Measurements from ENCODE around the gene SERPIND1. TPM values are rescaled to one million over a fixed set of nuclear protein-coding genes. Genes with fewer than 3 reads are reported as not detected.

Gene SERPIND1
- total RNA-seq, 1 donor from 2014 or later, result 0.18 TPM

DNA sequence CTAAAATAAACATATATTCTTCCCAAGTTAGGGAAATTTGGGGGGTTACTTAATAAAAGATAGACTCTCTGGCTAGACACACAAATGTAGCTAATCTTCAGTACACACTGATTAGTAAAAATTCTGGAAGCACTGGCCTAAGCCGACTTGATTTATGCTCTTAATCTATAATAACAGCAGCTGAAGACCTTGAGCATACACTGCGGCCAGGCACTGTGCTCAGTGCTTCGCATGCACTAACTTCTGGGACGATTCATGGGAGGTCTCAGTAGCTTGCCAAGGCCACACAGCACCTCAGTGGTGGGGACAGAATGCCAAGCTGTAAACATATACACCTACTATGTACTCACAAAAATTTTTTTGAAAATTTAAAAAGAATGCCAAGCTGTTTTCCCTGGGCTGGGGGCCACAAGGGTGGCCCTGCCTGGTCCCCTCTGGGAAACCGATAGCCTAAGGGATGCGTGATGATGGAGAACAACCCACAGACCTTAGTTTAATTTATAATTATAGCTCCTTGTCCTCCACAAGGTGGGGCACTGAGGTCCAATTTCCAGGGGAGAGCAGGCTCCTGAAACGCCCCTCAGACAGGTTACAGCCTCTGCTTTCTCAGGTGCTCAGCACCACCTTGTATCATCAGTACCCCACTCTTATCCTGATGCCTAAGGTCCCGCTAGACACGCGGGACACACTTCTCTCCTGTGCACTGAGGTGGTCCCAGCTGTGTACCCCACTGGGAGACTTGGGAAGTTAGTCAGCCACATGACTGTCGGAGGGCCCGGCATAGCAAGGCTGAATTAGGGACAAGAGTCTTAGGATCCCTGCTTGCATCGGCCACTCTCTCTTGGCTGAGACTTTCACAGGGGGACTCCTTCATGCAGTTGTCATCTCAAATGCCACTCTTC lies 20.1 kb downstream of the SERPIND1 start:
- Mint-ChIP-seq H3K27me3 (ENCODE audit: unreplicated experiment) (peaks cover 9% of the 10 kb centered on the region), H3K36me3 (ENCODE audit: low read depth, unreplicated experiment) (peaks cover 44% of the 10 kb centered on the region), H3K4me3 (ENCODE audit: unreplicated experiment) (no peak overlapping the region), H3K27ac (ENCODE audit: unreplicated experiment) (no peak overlapping the region), H3K4me1 (ENCODE audit: unreplicated experiment) (peaks cover 25% of the 10 kb centered on the region), H3K9me3 (ENCODE audit: unreplicated experiment) (no peaks in the 10 kb centered on the region)
- DNase-seq (ENCODE audit: low spot score), result no peak
- TF ChIP-seq, protein P1, sequence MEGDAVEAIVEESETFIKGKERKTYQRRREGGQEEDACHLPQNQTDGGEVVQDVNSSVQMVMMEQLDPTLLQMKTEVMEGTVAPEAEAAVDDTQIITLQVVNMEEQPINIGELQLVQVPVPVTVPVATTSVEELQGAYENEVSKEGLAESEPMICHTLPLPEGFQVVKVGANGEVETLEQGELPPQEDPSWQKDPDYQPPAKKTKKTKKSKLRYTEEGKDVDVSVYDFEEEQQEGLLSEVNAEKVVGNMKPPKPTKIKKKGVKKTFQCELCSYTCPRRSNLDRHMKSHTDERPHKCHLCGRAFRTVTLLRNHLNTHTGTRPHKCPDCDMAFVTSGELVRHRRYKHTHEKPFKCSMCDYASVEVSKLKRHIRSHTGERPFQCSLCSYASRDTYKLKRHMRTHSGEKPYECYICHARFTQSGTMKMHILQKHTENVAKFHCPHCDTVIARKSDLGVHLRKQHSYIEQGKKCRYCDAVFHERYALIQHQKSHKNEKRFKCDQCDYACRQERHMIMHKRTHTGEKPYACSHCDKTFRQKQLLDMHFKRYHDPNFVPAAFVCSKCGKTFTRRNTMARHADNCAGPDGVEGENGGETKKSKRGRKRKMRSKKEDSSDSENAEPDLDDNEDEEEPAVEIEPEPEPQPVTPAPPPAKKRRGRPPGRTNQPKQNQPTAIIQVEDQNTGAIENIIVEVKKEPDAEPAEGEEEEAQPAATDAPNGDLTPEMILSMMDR (IDR thresholded peaks at IDR 0.05; ENCODE audit: unreplicated experiment), result no peak

DNA sequence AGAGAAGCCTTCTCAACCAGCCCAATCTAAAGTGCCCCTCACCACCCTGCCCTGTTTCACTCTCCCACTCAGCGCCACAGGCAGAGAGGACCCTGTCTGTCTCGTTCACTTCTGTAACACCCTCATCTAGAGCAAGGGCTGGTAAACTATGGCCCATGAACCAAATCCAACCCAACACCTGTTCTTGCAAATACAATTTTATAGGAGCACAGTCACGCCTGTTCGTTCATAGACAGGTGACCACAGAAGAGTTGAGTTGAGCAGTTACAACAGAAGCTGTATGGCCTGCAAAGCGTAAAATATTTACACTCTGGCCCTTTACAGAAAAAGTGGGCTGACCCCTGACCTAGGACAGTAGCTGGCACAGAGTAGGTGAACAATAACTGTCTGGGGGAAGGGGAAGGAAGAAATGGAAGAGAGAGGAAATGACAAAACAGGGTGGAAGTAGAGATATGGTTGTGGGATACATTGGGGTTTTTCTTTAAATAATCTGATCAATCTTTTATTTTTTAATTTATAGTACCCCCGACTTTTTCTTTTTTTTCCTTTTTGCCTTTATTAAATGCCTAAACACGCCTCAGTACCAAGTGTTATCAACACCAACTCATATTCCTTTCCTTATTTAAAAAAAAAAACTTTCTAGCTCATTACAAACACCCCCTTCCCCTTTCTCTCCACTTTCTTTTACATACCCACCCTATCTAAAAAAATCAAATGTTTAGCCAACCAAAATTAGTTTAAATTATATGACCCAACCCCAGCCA lies 20.9 kb downstream of the SERPIND1 start:
- Mint-ChIP-seq H3K27ac (ENCODE audit: unreplicated experiment) (peak overlapping the region; percentile 8), H3K36me3 (ENCODE audit: low read depth, unreplicated experiment) (peaks cover 47% of the 10 kb centered on the region), H3K9me3 (ENCODE audit: unreplicated experiment) (no peaks in the 10 kb centered on the region), H3K4me3 (ENCODE audit: unreplicated experiment) (no peak overlapping the region), H3K4me1 (ENCODE audit: unreplicated experiment) (peaks cover 31% of the 10 kb centered on the region), H3K27me3 (ENCODE audit: unreplicated experiment) (peaks cover 9% of the 10 kb centered on the region)
- DNase-seq (ENCODE audit: low spot score), result no peak
- TF ChIP-seq, protein P1 (IDR thresholded peaks at IDR 0.05; ENCODE audit: unreplicated experiment), result no peak

DNA sequence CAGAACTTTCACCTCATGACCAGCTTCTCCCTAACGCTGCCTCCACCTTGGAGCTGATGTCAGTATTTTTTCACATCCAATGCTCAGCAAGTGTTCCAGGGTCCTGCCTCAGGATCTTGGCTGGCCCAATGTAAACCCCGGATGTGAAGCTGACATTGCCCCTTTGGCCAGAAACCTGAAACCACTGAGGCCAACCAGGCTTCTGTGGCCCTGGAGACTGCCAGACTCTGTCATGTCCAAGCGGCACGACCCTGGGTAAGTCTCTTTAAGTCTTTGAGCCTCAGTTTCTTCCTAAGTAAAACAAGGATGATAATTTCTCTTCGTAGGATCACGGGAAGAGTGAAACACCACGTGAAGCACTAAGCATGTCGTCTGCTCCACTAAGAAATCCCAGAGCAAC lies 22.8 kb downstream of the SERPIND1 start:
- H3K27me3 Mint-ChIP-seq (ENCODE audit: unreplicated experiment), result peaks cover 9% of the 10 kb centered on the region
- peaks cover 41% of the 10 kb centered on the region for H3K36me3 Mint-ChIP-seq (ENCODE audit: low read depth, unreplicated experiment)
- H3K4me3 Mint-ChIP-seq (ENCODE audit: unreplicated experiment), result peak overlapping the region; percentile 72
- TF ChIP-seq, protein P1 (IDR thresholded peaks at IDR 0.05; ENCODE audit: unreplicated experiment), result no peak
- no peak overlapping the region for H3K27ac Mint-ChIP-seq (ENCODE audit: unreplicated experiment)
- peaks cover 32% of the 10 kb centered on the region for H3K4me1 Mint-ChIP-seq (ENCODE audit: unreplicated experiment)
- H3K9me3 Mint-ChIP-seq (ENCODE audit: unreplicated experiment), result no peaks in the 10 kb centered on the region
- no peak for DNase-seq (ENCODE audit: low spot score)

DNA sequence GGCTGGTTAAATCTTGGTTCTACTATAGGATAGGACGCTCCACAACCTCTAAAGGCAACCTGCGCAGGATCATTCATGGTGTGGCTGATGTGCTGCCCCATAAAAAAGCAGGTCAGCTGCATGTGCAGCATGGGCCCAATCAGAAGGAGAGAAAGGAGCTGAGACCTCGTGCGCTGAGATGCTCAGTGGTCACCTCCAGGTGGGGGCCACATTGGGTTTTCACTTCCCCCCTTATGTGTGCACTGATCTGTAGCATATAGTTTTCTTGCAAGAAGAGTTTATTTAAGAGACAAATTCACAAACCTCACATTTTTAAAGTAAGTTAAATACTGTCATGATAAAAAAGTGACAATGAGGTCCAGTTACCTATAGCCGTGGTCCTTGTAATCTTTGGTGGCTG lies 24.3 kb downstream of the SERPIND1 start:
- TF ChIP-seq, protein P1 (IDR thresholded peaks at IDR 0.05; ENCODE audit: unreplicated experiment), result no peak
- H3K27me3 Mint-ChIP-seq (ENCODE audit: unreplicated experiment), result peaks cover 9% of the 10 kb centered on the region
- H3K27ac Mint-ChIP-seq (ENCODE audit: unreplicated experiment), result no peak overlapping the region
- no peaks in the 10 kb centered on the region for H3K9me3 Mint-ChIP-seq (ENCODE audit: unreplicated experiment)
- H3K4me3 Mint-ChIP-seq (ENCODE audit: unreplicated experiment), result no peak overlapping the region
- H3K36me3 Mint-ChIP-seq (ENCODE audit: low read depth, unreplicated experiment), result peaks cover 44% of the 10 kb centered on the region
- no peak for DNase-seq (ENCODE audit: low spot score)
- peaks cover 32% of the 10 kb centered on the region for H3K4me1 Mint-ChIP-seq (ENCODE audit: unreplicated experiment)
